OCI-LY1 (cell line): Measurements from ENCODE around the gene CRAMP1.

Experiments
- H2AFZ ChIP-seq: fragments of 200-600 bp; sonication (generic), shearing (Covaris generic); 2 replicates; pipeline ENCODE4 v1.6.0; 2014; ENCODE audit warnings: antibody characterized with exemption, mild to moderate bottlenecking, low read length
- H3F3A ChIP-seq: fragments of 200-600 bp; sonication (generic), shearing (Covaris generic); 2 replicates; pipeline ENCODE4 v1.6.0; 2014; ENCODE audit warnings: mild to moderate bottlenecking, antibody characterized with exemption, low read length, moderate library complexity; ENCODE audit not compliant: insufficient read depth
- H3K27ac ChIP-seq: fragments of 200-600 bp; sonication (generic); 2 replicates; pipeline ENCODE4 v1.5.1; 2014; ENCODE audit warnings: low read length, mixed run types, mild to moderate bottlenecking, low read depth; ENCODE audit not compliant: poor library complexity, severe bottlenecking
- H3K27me3 ChIP-seq: fragments of 200-600 bp; sonication (generic); 2 replicates; pipeline ENCODE4 v1.6.0; 2014; ENCODE audit warnings: antibody characterized with exemption, mild to moderate bottlenecking, low read length, moderate library complexity; ENCODE audit not compliant: insufficient read depth
- H3K36me3 ChIP-seq: fragments of 200-600 bp; sonication (generic); 2 replicates; pipeline ENCODE4 v1.6.1; 2014; ENCODE audit warnings: mild to moderate bottlenecking, antibody characterized with exemption, low read length, moderate library complexity, mixed read lengths; ENCODE audit not compliant: insufficient read depth
- H3K4me1 ChIP-seq: fragments of 200-600 bp; sonication (generic); 2 replicates; pipeline ENCODE4 v1.5.1; 2014; ENCODE audit warnings: mild to moderate bottlenecking, low read length, moderate library complexity; ENCODE audit not compliant: insufficient read depth, severe bottlenecking
- H3K4me2 ChIP-seq: fragments of 200-600 bp; sonication (generic), shearing (Covaris generic); 2 replicates; pipeline ENCODE4 v1.6.1; 2014; ENCODE audit warnings: low read length
- H3K4me3 ChIP-seq: fragments of 200-600 bp; sonication (generic); 2 replicates; pipeline ENCODE4 v1.5.1; 2014; ENCODE audit warnings: low read length, low read depth, mild to moderate bottlenecking, mixed read lengths; ENCODE audit not compliant: poor library complexity, severe bottlenecking
- H3K79me2 ChIP-seq: fragments of 200-600 bp; shearing (Covaris generic); 2 replicates; pipeline ENCODE4 v1.6.1; 2016; ENCODE audit warnings: mixed run types, low read length, mixed read lengths; ENCODE audit not compliant: insufficient read depth
- H3K9ac ChIP-seq: fragments of 200-600 bp; sonication (generic), shearing (Covaris generic); 2 replicates; pipeline ENCODE4 v1.6.1; 2014; ENCODE audit warnings: mild to moderate bottlenecking, low read length, mixed read lengths
- H3K9me2 ChIP-seq: fragments of 200-600 bp; sonication (generic), shearing (Covaris generic); 2 replicates; pipeline ENCODE4 v1.6.1; 2014; ENCODE audit warnings: low read depth, mild to moderate bottlenecking, low read length, mixed read lengths
- H3K9me3 ChIP-seq: fragments of 200-600 bp; shearing (Covaris generic); 2 replicates; pipeline ENCODE4 v1.6.1; 2014; ENCODE audit warnings: low read length, mixed read lengths
- H4K20me1 ChIP-seq: fragments of 200-600 bp; sonication (generic), shearing (Covaris generic); 2 replicates; pipeline ENCODE4 v1.6.0; 2016; ENCODE audit warnings: mild to moderate bottlenecking, low read length; ENCODE audit not compliant: insufficient read depth
- CTCF ChIP-seq: fragments of 200-600 bp; sonication (generic), shearing (Covaris generic); IDR thresholded peaks from 2 replicates; pipeline ENCODE4 v1.5.1; 2017; ENCODE audit warnings: mild to moderate bottlenecking, antibody characterized with exemption, low read length, moderate library complexity, mixed read lengths
- EZH2 ChIP-seq: fragments of 200-600 bp; sonication (generic), shearing (Covaris generic); IDR thresholded peaks from 2 replicates; pipeline ENCODE4 v1.8.0; 2017; ENCODE audit warnings: borderline replicate concordance, mixed run types, mild to moderate bottlenecking, antibody characterized with exemption, low read length, moderate library complexity, mixed read lengths

Gene CRAMP1

DNA sequence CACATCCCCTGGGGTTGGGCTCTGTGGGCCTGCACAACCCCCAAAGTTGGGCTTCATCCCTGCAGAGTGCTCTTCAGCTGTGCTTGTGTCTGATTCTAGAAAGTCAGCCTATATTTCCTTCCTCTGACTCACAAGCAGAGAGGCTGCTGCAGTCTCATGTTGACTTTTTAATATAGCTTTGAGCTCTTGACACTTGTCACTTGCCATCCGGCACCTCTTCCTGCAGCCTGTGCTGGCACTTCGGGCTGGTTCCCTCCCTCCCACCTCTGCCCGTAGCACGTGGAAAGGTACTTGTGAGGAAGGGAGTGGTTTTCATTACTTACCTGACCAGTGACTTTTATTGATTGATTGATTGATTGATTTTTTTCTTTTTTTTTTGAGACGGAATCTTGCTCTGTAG is 46.9 kb downstream of the CRAMP1 start:
- Histone ChIP-seq H3K36me3 (peaks cover 87% of the 10 kb centered on the region), H3K9me2 (no peaks in the 10 kb centered on the region), H3K4me1 (no peaks in the 10 kb centered on the region), H3K9ac (no peak overlapping the region), H2AFZ (no peak overlapping the region), H3F3A (no peaks in the 10 kb centered on the region), H3K27me3 (no peaks in the 10 kb centered on the region), H3K9me3 (no peaks in the 10 kb centered on the region), H3K4me2 (no peak overlapping the region), H3K27ac (no peak overlapping the region), H3K4me3 (no peak overlapping the region), H3K79me2 (no peaks in the 10 kb centered on the region), H4K20me1 (no peaks in the 10 kb centered on the region)
- TF ChIP-seq EZH2 = no peak
- no peak for TF ChIP-seq CTCF

DNA sequence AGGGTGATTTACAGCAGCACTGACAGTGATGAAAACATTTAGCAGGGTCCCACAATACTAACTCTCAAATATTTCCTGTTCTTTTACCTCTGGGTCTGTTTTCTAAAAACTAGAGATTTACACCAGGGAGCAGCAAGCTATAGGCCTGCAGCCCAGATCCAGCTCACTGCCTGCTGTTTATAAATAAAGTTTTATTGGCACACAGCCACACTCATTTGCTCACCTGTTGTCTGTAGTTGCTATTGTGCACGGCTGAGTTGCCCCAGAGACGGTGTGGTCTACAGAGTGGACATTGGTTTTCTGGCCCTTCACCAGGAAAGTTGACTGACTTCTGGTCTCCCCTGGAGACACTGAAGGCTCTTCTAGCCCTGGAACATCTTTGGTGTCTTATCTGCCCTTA is 49.7 kb downstream of the CRAMP1 start:
- H3K4me1 ChIP-seq = no peaks in the 10 kb centered on the region
- H3K4me3 ChIP-seq = no peak overlapping the region
- H3K79me2 ChIP-seq = no peaks in the 10 kb centered on the region
- H3K27me3 ChIP-seq = no peaks in the 10 kb centered on the region
- no peaks in the 10 kb centered on the region for H4K20me1 ChIP-seq
- H3K9me3 ChIP-seq = no peaks in the 10 kb centered on the region
- TF ChIP-seq CTCF = no peak
- no peak for TF ChIP-seq EZH2
- H3K9me2 ChIP-seq = no peaks in the 10 kb centered on the region
- H3K4me2 ChIP-seq = no peak overlapping the region
- no peaks in the 10 kb centered on the region for H3F3A ChIP-seq
- no peak overlapping the region for H2AFZ ChIP-seq
- H3K9ac ChIP-seq = no peak overlapping the region
- H3K27ac ChIP-seq = no peak overlapping the region
- peaks cover 89% of the 10 kb centered on the region for H3K36me3 ChIP-seq

- Histone ChIP-seq H3K27me3 (no peaks in the 10 kb centered on the region), H3K4me2 (no peak overlapping the region), H3K27ac (no peak overlapping the region), H3K9me3 (no peaks in the 10 kb centered on the region), H3F3A (no peaks in the 10 kb centered on the region), H4K20me1 (no peaks in the 10 kb centered on the region), H3K4me3 (no peak overlapping the region), H3K9ac (no peak overlapping the region), H3K9me2 (no peaks in the 10 kb centered on the region), H3K36me3 (peaks cover 89% of the 10 kb centered on the region), H3K4me1 (no peaks in the 10 kb centered on the region), H2AFZ (no peak overlapping the region), H3K79me2 (no peaks in the 10 kb centered on the region)
- TF ChIP-seq EZH2 (no peak), CTCF (no peak)
Measured at GRCh38 chr16:1662543-1662942, 50.4 kb downstream of the CRAMP1 start.
